Measurements from ENCODE around the gene TMEM259. TPM values are rescaled to one million over a fixed set of nuclear protein-coding genes. Genes with fewer than 3 reads are reported as not detected.

The TMEM259 gene
- polyA plus RNA-seq, 1 donor from 2014 or later, result 82.6 TPM

- Mint-ChIP-seq H3K9me3 (no peaks in the 10 kb centered on the region), H3K4me3 (peak overlapping the region in 3 of 4 donors; percentile 48 to 53 (median 49)), H3K36me3 (peaks cover 2% of the 10 kb centered on the region), H3K27me3 (peaks cover 32% of the 10 kb centered on the region), H3K4me1 (peaks cover 0 to 7% (median 7%) of the 10 kb centered on the region in 3 donors), H3K27ac (peak overlapping the region; percentile 87 to 92 (median 89))
Observed at GRCh38 chr19:996051-996838, 24.7 kb downstream of the TMEM259 start.

DNA sequence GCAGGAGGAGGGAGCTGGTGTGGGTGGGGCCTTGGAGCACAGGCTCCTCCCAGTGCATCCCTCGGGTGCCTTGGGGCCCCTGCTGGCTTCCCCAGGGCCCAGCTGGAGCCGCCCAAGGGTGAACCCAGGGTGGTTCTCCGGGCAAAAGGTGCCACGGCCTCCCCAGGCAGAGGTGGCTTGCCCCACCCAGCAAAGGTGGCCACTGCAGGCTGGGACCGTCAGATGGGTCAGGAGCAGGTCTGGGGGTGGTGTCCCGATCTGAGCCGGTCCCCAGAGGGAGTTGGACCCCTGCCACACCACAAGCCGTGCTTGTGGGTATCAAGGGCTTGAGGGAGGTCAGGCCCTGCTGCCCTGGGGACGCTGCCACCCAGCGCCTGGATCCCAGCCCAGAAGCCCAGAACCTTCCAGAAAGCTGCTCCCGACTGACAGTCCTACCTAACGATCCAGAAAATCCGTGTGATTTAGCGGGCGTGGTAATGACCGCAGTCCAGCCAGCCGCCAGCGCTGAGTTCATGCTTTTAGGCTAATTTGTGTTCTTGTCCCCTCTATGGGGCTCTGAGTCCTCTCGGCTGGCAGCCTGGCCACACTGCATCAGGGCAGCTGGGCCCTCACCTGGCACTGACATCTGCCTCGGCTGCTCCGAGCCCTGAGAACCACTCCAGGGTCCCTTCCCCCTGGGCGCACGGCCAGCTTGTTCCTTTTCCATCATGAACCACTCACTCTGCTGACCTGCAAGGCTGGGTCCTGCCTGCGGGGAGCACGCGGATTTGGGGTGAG is 25.7 kb downstream of the TMEM259 start:
- peaks cover 0 to 7% (median 5%) of the 10 kb centered on the region in 3 donors for H3K4me1 Mint-ChIP-seq
- peaks cover 29% of the 10 kb centered on the region for H3K27me3 Mint-ChIP-seq
- no peak overlapping the region for H3K27ac Mint-ChIP-seq
- H3K4me3 Mint-ChIP-seq, result no peak overlapping the region
- H3K9me3 Mint-ChIP-seq, result no peaks in the 10 kb centered on the region
- H3K36me3 Mint-ChIP-seq, result peaks cover 2% of the 10 kb centered on the region

- H3K27ac Mint-ChIP-seq, result no peak overlapping the region
Observed at GRCh38 chr19:994516-994915, 26.4 kb downstream of the TMEM259 start.

GRCh38 chr19:993831-994393 is 27.0 kb downstream of the TMEM259 start:
- no peak overlapping the region for H3K4me3 Mint-ChIP-seq
- no peaks in the 10 kb centered on the region for H3K9me3 Mint-ChIP-seq
- peaks cover 0 to 7% (median 5%) of the 10 kb centered on the region in 3 donors for H3K4me1 Mint-ChIP-seq
- H3K27me3 Mint-ChIP-seq, result peaks cover 25% of the 10 kb centered on the region
- peaks cover 2% of the 10 kb centered on the region for H3K36me3 Mint-ChIP-seq
- no peak overlapping the region for H3K27ac Mint-ChIP-seq

More at GRCh38 chr19:994516-994915, 26.4 kb downstream of the TMEM259 start:
- Mint-ChIP-seq H3K36me3 (peaks cover 2% of the 10 kb centered on the region), H3K9me3 (no peaks in the 10 kb centered on the region), H3K27me3 (peaks cover 29% of the 10 kb centered on the region), H3K4me1 (peaks cover 0 to 7% (median 5%) of the 10 kb centered on the region in 3 donors), H3K4me3 (no peak overlapping the region)

GRCh38 chr19:993361-993830 is 27.5 kb downstream of the TMEM259 start:
- no peak overlapping the region for H3K4me3 Mint-ChIP-seq
- H3K36me3 Mint-ChIP-seq, result peaks cover 2% of the 10 kb centered on the region
- peaks cover 0 to 7% (median 5%) of the 10 kb centered on the region in 3 donors for H3K4me1 Mint-ChIP-seq
- H3K27ac Mint-ChIP-seq, result no peak overlapping the region
- H3K9me3 Mint-ChIP-seq, result no peaks in the 10 kb centered on the region
- peaks cover 21% of the 10 kb centered on the region for H3K27me3 Mint-ChIP-seq

DNA sequence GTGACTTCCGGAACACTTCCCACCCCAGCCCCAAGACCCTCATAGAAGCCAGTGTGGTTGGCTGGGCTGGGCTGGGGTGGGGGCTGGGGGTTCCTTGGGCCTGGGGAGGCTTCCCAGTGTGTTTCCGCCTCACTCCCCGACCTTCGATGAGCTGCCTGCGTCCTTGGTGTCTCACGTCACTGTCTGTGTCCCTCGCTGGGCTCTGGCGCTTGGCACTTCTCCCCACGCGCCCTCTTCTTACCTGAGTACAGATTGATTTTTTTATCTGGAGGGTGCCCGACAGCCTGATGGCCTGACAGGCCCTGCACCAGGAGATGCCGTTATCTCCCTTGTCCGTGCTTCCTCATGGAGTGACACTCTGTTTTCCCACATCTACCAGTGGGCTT is 28.3 kb downstream of the TMEM259 start:
- H3K9me3 Mint-ChIP-seq, result no peaks in the 10 kb centered on the region
- H3K27me3 Mint-ChIP-seq, result peaks cover 14% of the 10 kb centered on the region
- peaks cover 2% of the 10 kb centered on the region for H3K36me3 Mint-ChIP-seq
- peaks cover 0 to 7% (median 5%) of the 10 kb centered on the region in 3 donors for H3K4me1 Mint-ChIP-seq
- peak overlapping the region in 1 of 3 donors; percentile 53 for H3K27ac Mint-ChIP-seq
- H3K4me3 Mint-ChIP-seq, result no peak overlapping the region

GRCh38 chr19:991932-992669 is 28.8 kb downstream of the TMEM259 start:
- Mint-ChIP-seq H3K9me3 (no peaks in the 10 kb centered on the region), H3K4me1 (peaks cover 0 to 7% (median 5%) of the 10 kb centered on the region in 3 donors), H3K27me3 (peaks cover 8% of the 10 kb centered on the region), H3K27ac (no peak overlapping the region), H3K36me3 (peaks cover 2% of the 10 kb centered on the region), H3K4me3 (no peak overlapping the region)

- H3K27me3 Mint-ChIP-seq, result peaks cover under 1% of the 10 kb centered on the region
- H3K4me3 Mint-ChIP-seq, result no peak overlapping the region
- H3K4me1 Mint-ChIP-seq, result peaks cover 0 to 2% (median under 1%) of the 10 kb centered on the region in 3 donors
- H3K9me3 Mint-ChIP-seq, result no peaks in the 10 kb centered on the region
- no peak overlapping the region for H3K27ac Mint-ChIP-seq
- H3K36me3 Mint-ChIP-seq, result peaks cover 2% of the 10 kb centered on the region
Observed at GRCh38 chr19:991174-991931, 29.6 kb downstream of the TMEM259 start.

DNA sequence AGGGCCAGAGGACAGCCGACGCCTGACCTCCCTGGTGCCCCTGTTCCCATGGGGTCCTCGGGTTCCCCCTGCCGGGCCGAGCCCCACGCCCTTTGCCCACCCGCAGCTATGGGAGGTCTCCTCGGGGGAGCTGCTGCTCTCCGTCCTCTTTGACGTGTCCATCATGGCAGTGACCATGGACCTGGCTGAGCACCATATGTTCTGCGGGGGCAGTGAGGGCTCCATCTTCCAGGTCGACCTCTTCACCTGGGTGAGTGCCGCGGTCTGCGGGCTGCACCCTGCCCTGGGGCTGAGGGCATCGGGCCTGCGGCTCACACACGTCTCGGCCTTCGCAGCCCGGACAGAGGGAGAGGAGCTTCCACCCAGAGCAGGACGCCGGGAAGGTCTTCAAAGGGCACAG is 30.2 kb downstream of the TMEM259 start:
- no peaks in the 10 kb centered on the region for H3K27me3 Mint-ChIP-seq
- no peak overlapping the region for H3K4me3 Mint-ChIP-seq
- H3K27ac Mint-ChIP-seq, result no peak overlapping the region
- peaks cover 2% of the 10 kb centered on the region for H3K36me3 Mint-ChIP-seq
- H3K9me3 Mint-ChIP-seq, result no peaks in the 10 kb centered on the region
- peaks cover 0 to under 1% (median 0%) of the 10 kb centered on the region in 3 donors for H3K4me1 Mint-ChIP-seq

- Mint-ChIP-seq H3K36me3 (peaks cover 2% of the 10 kb centered on the region), H3K9me3 (no peaks in the 10 kb centered on the region), H3K27ac (no peak overlapping the region), H3K4me1 (peaks cover 0 to 4% (median 0%) of the 10 kb centered on the region in 3 donors), H3K27me3 (no peaks in the 10 kb centered on the region), H3K4me3 (no peak overlapping the region)
Observed at GRCh38 chr19:990119-990571, 30.8 kb downstream of the TMEM259 start.

- Mint-ChIP-seq H3K36me3 (peaks cover 2% of the 10 kb centered on the region), H3K27me3 (no peaks in the 10 kb centered on the region), H3K4me1 (peaks cover 0 to 8% (median 4%) of the 10 kb centered on the region in 3 donors), H3K9me3 (no peaks in the 10 kb centered on the region), H3K4me3 (no peak overlapping the region), H3K27ac (no peak overlapping the region)
Observed at GRCh38 chr19:989381-990081, 31.4 kb downstream of the TMEM259 start.

DNA sequence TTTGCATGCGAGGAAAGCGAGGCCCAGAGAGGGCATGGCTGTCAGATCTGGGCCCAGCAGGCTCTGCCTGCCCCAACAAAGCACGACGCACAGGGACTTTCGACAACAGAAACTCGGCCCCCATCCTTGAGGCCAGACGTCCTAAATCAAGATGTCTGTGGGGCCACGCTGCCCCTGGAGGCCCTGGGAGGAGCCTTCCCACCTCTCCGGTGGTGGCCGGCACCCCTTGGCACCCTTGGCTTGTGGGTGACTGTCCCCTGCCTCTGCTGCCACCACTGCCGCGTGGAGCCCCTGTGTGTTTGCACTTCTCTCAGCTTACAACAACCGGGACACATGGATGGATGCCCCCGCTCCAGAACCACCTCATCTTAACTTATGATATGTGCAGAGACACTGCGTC is 32.4 kb downstream of the TMEM259 start:
- no peaks in the 10 kb centered on the region for H3K9me3 Mint-ChIP-seq
- H3K4me3 Mint-ChIP-seq, result peak overlapping the region in 1 of 4 donors; percentile 23
- peaks cover 2% of the 10 kb centered on the region for H3K36me3 Mint-ChIP-seq

GRCh38 chr19:988081-988480 is 32.8 kb downstream of the TMEM259 start:
- H3K4me1 Mint-ChIP-seq, result peaks cover 0 to 11% (median 4%) of the 10 kb centered on the region in 3 donors
- H3K36me3 Mint-ChIP-seq, result peaks cover 2% of the 10 kb centered on the region
- H3K4me3 Mint-ChIP-seq, result peak overlapping the region in 1 of 4 donors; percentile 87
- no peaks in the 10 kb centered on the region for H3K27me3 Mint-ChIP-seq
- H3K27ac Mint-ChIP-seq, result no peak overlapping the region
- H3K9me3 Mint-ChIP-seq, result no peaks in the 10 kb centered on the region

More for the DNA sequence above, 32.4 kb downstream of the TMEM259 start:
- Mint-ChIP-seq H3K27me3 (no peaks in the 10 kb centered on the region), H3K27ac (no peak overlapping the region), H3K4me1 (peaks cover 0 to 11% (median 4%) of the 10 kb centered on the region in 3 donors)

Data from IgD-negative memory B cell (primary cell).